ENCODE data around the gene ZNF284. TPM values are rescaled to one million over a fixed set of nuclear protein-coding genes. Genes with fewer than 3 reads are reported as not detected.

Gene ZNF284
- total RNA-seq, 1 donor from 2014 or later, result 2.2 TPM

DNA sequence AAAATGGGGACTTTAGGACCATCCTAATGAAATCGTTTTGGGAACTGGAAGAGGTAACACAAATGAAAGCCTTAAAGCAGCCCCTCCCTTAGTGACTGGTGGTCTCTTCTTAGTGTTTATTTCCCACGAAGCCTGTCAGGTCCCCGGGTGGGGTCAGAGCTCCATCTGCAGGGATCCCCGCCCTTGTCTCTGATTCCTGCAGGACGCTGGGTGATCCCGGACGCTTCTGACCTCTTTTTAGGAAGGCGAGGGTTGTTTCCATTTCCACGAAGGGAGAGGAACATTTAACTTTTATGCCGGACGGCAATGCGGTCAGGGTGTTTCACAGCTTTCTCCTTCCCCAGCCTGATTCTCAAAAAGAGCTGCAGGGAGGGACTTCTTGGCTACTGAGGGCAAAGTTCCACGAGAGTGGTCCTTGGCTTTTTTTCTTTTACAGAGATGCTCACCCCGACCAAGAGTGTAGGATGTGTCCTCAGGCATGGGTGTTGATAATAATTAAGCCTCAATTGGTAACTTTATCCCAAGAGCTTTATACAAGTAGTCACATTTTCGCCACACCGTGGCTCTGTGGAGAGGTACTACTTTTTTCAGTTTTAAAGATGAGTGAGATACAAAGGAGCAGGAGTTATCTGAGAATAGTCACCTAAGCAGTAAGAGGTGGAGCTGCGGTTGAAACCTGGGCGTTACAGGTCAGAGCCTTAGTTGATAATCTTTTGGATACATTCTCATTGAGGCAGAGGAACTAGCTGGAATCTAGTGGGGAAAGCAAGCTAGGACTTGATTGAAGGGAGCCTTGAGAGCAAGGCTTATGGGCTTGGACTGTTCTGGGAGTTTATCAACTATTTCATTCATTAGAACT, 813 bp downstream of the ZNF284 start:
- Histone ChIP-seq H3K4me3 (peak overlapping the region; percentile 62 to 76), H3K4me1 (peaks cover 21% of the 10 kb centered on the region), H3K36me3 (peaks cover 0 to 7% of the 10 kb centered on the region in 2 donors), H3K27me3 (no peaks in the 10 kb centered on the region), H3K9me3 (peaks cover 4% of the 10 kb centered on the region), H3K27ac (no peak overlapping the region)
- TF ChIP-seq POLR2AphosphoS5 (IDR thresholded peaks at IDR 0.05; ENCODE audit: insufficient read depth in 1 of 2, low read depth in 1 of 2) (no peak), POLR2A (IDR thresholded peaks at IDR 0.05) (no peak)
- TF ChIP-seq, protein P1, sequence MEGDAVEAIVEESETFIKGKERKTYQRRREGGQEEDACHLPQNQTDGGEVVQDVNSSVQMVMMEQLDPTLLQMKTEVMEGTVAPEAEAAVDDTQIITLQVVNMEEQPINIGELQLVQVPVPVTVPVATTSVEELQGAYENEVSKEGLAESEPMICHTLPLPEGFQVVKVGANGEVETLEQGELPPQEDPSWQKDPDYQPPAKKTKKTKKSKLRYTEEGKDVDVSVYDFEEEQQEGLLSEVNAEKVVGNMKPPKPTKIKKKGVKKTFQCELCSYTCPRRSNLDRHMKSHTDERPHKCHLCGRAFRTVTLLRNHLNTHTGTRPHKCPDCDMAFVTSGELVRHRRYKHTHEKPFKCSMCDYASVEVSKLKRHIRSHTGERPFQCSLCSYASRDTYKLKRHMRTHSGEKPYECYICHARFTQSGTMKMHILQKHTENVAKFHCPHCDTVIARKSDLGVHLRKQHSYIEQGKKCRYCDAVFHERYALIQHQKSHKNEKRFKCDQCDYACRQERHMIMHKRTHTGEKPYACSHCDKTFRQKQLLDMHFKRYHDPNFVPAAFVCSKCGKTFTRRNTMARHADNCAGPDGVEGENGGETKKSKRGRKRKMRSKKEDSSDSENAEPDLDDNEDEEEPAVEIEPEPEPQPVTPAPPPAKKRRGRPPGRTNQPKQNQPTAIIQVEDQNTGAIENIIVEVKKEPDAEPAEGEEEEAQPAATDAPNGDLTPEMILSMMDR (IDR thresholded peaks at IDR 0.05), result no peak
- DNase-seq (ENCODE audit: extremely low spot score in 2 of 2), result no peak
- intact Hi-C loops (cut with DNase I), result no loop called here

DNA sequence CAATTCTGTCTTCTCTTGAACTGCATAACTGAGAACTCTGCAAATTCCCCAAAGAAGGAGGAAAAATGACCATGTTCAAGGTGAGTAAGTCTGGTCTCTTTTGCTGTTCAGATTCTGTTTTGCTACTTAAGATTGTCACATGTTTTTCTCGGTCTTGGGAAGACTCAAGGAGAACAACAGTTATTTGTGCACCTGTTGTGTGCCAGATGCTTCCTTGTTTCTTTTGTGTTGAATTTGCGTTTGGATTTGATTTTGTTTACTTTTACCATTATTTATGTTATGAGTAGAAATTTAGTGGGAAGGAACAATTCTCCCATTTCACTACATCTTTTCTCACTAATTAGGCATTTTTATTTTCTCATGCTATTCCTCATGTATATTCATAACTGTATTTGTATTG, 4.4 kb downstream of the ZNF284 start:
- no peak for DNase-seq (ENCODE audit: extremely low spot score in 2 of 2)
- H3K4me1 ChIP-seq, result peaks cover 17% of the 10 kb centered on the region
- no peak overlapping the region for H3K4me3 ChIP-seq
- intact Hi-C loops (cut with DNase I), result no loop called here
- H3K27ac ChIP-seq, result no peak overlapping the region
- H3K36me3 ChIP-seq, result peaks cover 0 to 25% of the 10 kb centered on the region in 2 donors
- no peaks in the 10 kb centered on the region for H3K27me3 ChIP-seq
- TF ChIP-seq POLR2AphosphoS5 (IDR thresholded peaks at IDR 0.05; ENCODE audit: insufficient read depth in 1 of 2, low read depth in 1 of 2) (no peak), POLR2A (IDR thresholded peaks at IDR 0.05) (no peak)
- TF ChIP-seq, protein P1 (IDR thresholded peaks at IDR 0.05), result no peak
- H3K9me3 ChIP-seq, result no peaks in the 10 kb centered on the region

DNA sequence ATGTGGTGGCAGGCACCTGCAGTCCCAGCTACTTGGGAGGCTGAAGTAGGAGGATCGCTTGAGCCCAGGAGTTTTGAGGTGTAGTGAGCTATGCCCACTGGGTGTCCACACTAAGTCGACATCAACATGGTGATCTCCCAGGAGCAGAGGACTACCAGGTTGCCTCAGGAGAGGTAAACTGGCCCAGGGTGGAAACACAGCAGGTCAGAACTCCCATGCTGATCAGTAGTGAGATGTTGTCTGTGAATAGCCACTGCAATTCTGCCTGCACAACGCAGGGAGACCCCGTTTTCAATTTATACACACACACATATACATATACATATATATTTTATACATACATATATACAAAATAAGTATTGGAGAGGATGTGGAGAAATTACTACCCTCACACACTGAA, 20.1 kb downstream of the ZNF284 start:
- no peak for TF ChIP-seq POLR2AphosphoS5 (IDR thresholded peaks at IDR 0.05; ENCODE audit: insufficient read depth in 1 of 2, low read depth in 1 of 2)
- TF ChIP-seq, protein P1 (IDR thresholded peaks at IDR 0.05), result no peak
- TF ChIP-seq POLR2A (IDR thresholded peaks at IDR 0.05), result no peak
- intact Hi-C loops (cut with DNase I), result no loop called here
- Histone ChIP-seq H3K4me1 (peaks cover 14% of the 10 kb centered on the region), H3K4me3 (no peak overlapping the region), H3K27ac (no peak overlapping the region), H3K9me3 (no peaks in the 10 kb centered on the region), H3K27me3 (no peaks in the 10 kb centered on the region), H3K36me3 (peaks cover 0 to 9% of the 10 kb centered on the region in 2 donors)
- no peak for DNase-seq (ENCODE audit: extremely low spot score in 2 of 2)

DNA sequence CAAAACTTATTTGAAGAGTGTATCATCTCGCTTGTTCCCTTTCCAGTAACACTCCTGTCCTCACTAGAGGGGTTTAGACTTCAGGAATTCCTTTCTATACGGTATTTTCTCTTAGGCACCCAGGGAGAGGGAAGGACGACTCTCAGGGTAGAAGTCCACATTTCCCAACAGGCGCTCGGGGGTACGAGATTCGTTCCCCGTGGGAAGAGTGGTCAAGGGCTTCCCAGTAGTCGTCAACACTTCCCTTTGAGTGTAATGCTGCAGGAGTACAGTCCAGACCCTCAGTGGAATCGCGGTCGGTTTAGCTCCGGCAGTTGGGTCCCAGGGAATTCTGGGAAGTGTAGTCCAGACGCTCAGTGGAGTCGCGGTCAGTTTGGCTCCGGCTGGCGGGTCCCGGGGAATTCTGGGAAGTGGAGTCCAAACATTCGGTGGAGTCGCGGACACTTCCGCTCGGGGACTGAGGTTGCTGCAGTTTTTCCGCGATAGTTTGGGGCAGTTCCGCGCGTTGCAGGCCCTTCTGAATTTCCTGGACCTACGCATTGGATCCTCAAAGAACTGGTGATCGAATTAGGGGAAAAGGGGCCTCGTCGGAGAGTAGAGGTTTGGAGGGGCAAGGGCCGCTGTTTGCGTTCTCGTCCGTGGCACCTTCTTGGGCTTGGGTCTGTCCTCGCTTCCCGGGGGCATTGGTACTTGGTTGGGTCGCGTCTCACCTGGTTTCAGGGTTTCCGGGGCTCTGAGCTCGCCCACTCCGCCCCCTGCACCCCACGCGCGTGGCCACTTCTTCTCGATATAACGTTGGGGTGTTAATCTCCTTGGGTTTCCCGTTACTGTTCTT, 22.2 kb downstream of the ZNF284 start, which contains the start of gene ZNF224:
Gene ZNF224 (plus strand): TSS at position 431 of the 835 bp plus-strand sequence. CDS start 3,513 bp downstream, outside the sequence.
- no peaks in the 10 kb centered on the region for H3K27me3 ChIP-seq
- H3K27ac ChIP-seq, result peak within 1 kb of the TSS; percentile 68
- no peaks in the 10 kb centered on the region for H3K9me3 ChIP-seq
- H3K4me3 ChIP-seq, result peak within 1 kb of the TSS; percentile 44 to 85
- intact Hi-C loops (cut with DNase I), result no loop called here
- H3K36me3 ChIP-seq, result peaks cover 6 to 28% of the 10 kb centered on the region in 2 donors
- peak in 1 of 2 donors; percentile 90 for DNase-seq (ENCODE audit: extremely low spot score in 2 of 2)
- TF ChIP-seq POLR2AphosphoS5 (IDR thresholded peaks at IDR 0.05; ENCODE audit: insufficient read depth in 1 of 2, low read depth in 1 of 2) (peak; percentile 64 to 93), POLR2A (IDR thresholded peaks at IDR 0.05) (no peak)
- TF ChIP-seq, protein P1 (IDR thresholded peaks at IDR 0.05), result no peak
- peaks cover 14% of the 10 kb centered on the region for H3K4me1 ChIP-seq
